ENCODE data around the gene RTN1. TPM values are rescaled to one million over a fixed set of nuclear protein-coding genes. Genes with fewer than 3 reads are reported as not detected.

Gene RTN1
- total RNA-seq, 1 donor, result 0.43 TPM

GRCh38 chr14:59871166-59871495, 555 bp upstream of the RTN1 start:
- H3K4me3 ChIP-seq (ENCODE audit: low read depth, low read length), result peak overlapping the region; percentile 54
- DNase-seq (ENCODE audit: low read depth), result no peak
- no peak for TF ChIP-seq CTCF (IDR thresholded peaks at IDR 0.05; ENCODE audit: insufficient read depth, low read depth, low read length)

GRCh38 chr14:59869381-59870255, 958 bp downstream of the RTN1 start:
- DNase-seq (ENCODE audit: low read depth), result no peak
- TF ChIP-seq CTCF (IDR thresholded peaks at IDR 0.05; ENCODE audit: insufficient read depth, low read depth, low read length), result no peak
- no peak overlapping the region for H3K4me3 ChIP-seq (ENCODE audit: low read depth, low read length)

GRCh38 chr14:59868021-59868420, 2.6 kb downstream of the RTN1 start:
- no peak for TF ChIP-seq CTCF (IDR thresholded peaks at IDR 0.05; ENCODE audit: insufficient read depth, low read depth, low read length)
- no peak for DNase-seq (ENCODE audit: low read depth)
- H3K4me3 ChIP-seq (ENCODE audit: low read depth, low read length), result no peak overlapping the region

- H3K4me3 ChIP-seq (ENCODE audit: low read depth, low read length), result no peak overlapping the region
- DNase-seq (ENCODE audit: low read depth), result no peak
- TF ChIP-seq CTCF (IDR thresholded peaks at IDR 0.05; ENCODE audit: insufficient read depth, low read depth, low read length), result no peak
These were observed 6.6 kb downstream of the RTN1 start for GRCh38 chr14:59863806-59864525.

- DNase-seq (ENCODE audit: low read depth), result no peak
- no peak for TF ChIP-seq CTCF (IDR thresholded peaks at IDR 0.05; ENCODE audit: insufficient read depth, low read depth, low read length)
- H3K4me3 ChIP-seq (ENCODE audit: low read depth, low read length), result no peak overlapping the region
These were observed 13.2 kb downstream of the RTN1 start for GRCh38 chr14:59857328-59857727.

- no peak for DNase-seq (ENCODE audit: low read depth)
- no peak for TF ChIP-seq CTCF (IDR thresholded peaks at IDR 0.05; ENCODE audit: insufficient read depth, low read depth, low read length)
- no peak overlapping the region for H3K4me3 ChIP-seq (ENCODE audit: low read depth, low read length)
These were observed 18.2 kb downstream of the RTN1 start for GRCh38 chr14:59852350-59852749.
